K562 (cell line): ENCODE measurements around the gene ZNF438. TPM values are rescaled to one million over a fixed set of nuclear protein-coding genes. Genes with fewer than 3 reads are reported as not detected.

Experiments used
- ATAC-seq: fragments of 200-7000 bp; cut with Tn5 transposase; 3 replicates; pipeline ENCODE4 v1.9.1; 2020; ENCODE audit warnings: moderate library complexity
- BruUV-seq: library from RNA; stranded (reverse); fragments of 400-500 nt; replicated peaks from 2 replicates; lab custom pipeline; 2021; lab: Mats Ljungman, UMichigan
- CTCF ChIA-PET: fragments of 300-600 bp; formaldehyde crosslinking; extraction: SDS; loops from one replicate; lab custom pipeline; 2021; ENCODE audit warnings: low intra/inter-chr PET ratio; lab: Yijun Ruan, JAX
- POLR2A ChIA-PET: fragments of 300-600, 350-650 bp; sonication (Branson Sonifier 250); formaldehyde crosslinking; extraction: SDS; loops from one replicate; lab custom pipeline; 2021; ENCODE audit warnings: antibody characterized with exemption, inconsistent platforms; lab: Yijun Ruan, JAX
- DNase-seq, 4 experiments: peaks; one replicate each; pipeline versions ENCODE4 v3.0.0 to v3.0.0-alpha.2; 2011 to 2018; ENCODE audit warnings: low spot score in 3 of 4, mixed read lengths in 3 of 4; ENCODE audit errors: extremely low read depth in 1 of 4
- FAIRE-seq: peaks from 2 replicates; lab custom pipeline; 2011; peaks lifted over from hg19 to GRCh38; lab: Jason Lieb, UNC
- H2AFZ ChIP-seq: 2 replicates; pipeline ENCODE4 v1.6.0; 2011; ENCODE audit warnings: low read depth, low read length, control low read depth, inconsistent platforms
- H3K27ac ChIP-seq: fragments of 200-600 bp; 3 replicates; pipeline ENCODE4 v1.8.0; 2011; ENCODE audit warnings: low read depth, mild to moderate bottlenecking, control low read depth, inconsistent platforms, low read length, moderate library complexity, mixed read lengths; ENCODE audit errors: extremely low read depth
- H3K27me3 ChIP-seq, 2 experiments: fragments of 300-600 bp in 1 of 2; 2 replicates in 1 of 2; 3 replicates in 1 of 2; pipeline versions ENCODE4 v1.6.0 to v1.8.0; 2011; ENCODE audit warnings: inconsistent platforms in 2 of 2, low read length in 2 of 2, mild to moderate bottlenecking in 1 of 2, mixed read lengths in 1 of 2, moderate library complexity in 1 of 2; ENCODE audit not compliant: control insufficient read depth in 2 of 2, insufficient read depth in 2 of 2
- H3K36me3 ChIP-seq: fragments of 300-600 bp; 3 replicates; pipeline ENCODE4 v1.8.0; 2011; ENCODE audit warnings: mild to moderate bottlenecking, low read length, inconsistent platforms; ENCODE audit not compliant: control insufficient read depth, insufficient read depth
- H3K4me1 ChIP-seq, 2 experiments: fragments of 200-600 bp in 1 of 2; replicated peaks in 1 of 2; 2 replicates in 1 of 2; 3 replicates in 1 of 2; pipeline versions ENCODE4 v1.5.1 to v1.8.0; 2011; ENCODE audit warnings: inconsistent platforms in 2 of 2, low read length in 2 of 2, mild to moderate bottlenecking in 1 of 2, mixed read lengths in 1 of 2, moderate library complexity in 1 of 2; ENCODE audit not compliant: control insufficient read depth in 2 of 2, insufficient read depth in 2 of 2
- H3K4me2 ChIP-seq: 2 replicates; pipeline ENCODE4 v1.6.1; 2011; ENCODE audit warnings: low read length, control low read depth, inconsistent platforms, mixed read lengths; ENCODE audit not compliant: insufficient read depth
- H3K4me3 ChIP-seq: fragments of 200-600 bp; sonication (generic), shearing (Covaris generic); 2 replicates; pipeline ENCODE4 v1.5.1; 2016; ENCODE audit warnings: control low read depth, inconsistent platforms
- H3K79me2 ChIP-seq: fragments of 200-600 bp; 3 replicates; pipeline ENCODE4 v1.8.0; 2011; ENCODE audit warnings: low read length, inconsistent platforms; ENCODE audit not compliant: control insufficient read depth, insufficient read depth
- H3K9ac ChIP-seq, 2 experiments: 2 replicates each; pipeline versions ENCODE4 v1.6.0 to v1.6.1; 2011; ENCODE audit warnings: low read depth in 2 of 2, low read length in 2 of 2, control low read depth in 1 of 2, inconsistent platforms in 1 of 2, mild to moderate bottlenecking in 1 of 2, mixed read lengths in 1 of 2; ENCODE audit not compliant: insufficient read depth in 1 of 2
- H3K9me1 ChIP-seq: one replicate; pipeline ENCODE4 v1.6.0; 2011; ENCODE audit warnings: inconsistent platforms, mild to moderate bottlenecking, low read length, moderate library complexity; ENCODE audit not compliant: control insufficient read depth, insufficient read depth
- H3K9me3 ChIP-seq: replicated peaks from 2 replicates; pipeline ENCODE4 v1.5.1; 2011; ENCODE audit warnings: low read depth, low read length, inconsistent platforms; ENCODE audit not compliant: control insufficient read depth, insufficient read depth
- H4K20me1 ChIP-seq: replicated peaks from 2 replicates; pipeline ENCODE4 v1.6.1; 2011; ENCODE audit warnings: low read length, inconsistent platforms, mixed read lengths; ENCODE audit not compliant: control insufficient read depth, insufficient read depth
- HNRNPLL ChIP-seq: fragments of 200-400 bp; formaldehyde crosslinking; IDR thresholded peaks from 2 replicates; pipeline ENCODE4 v1.6.1; 2017; ENCODE audit warnings: low read length, low read depth, mild to moderate bottlenecking; ENCODE audit not compliant: poor library complexity, severe bottlenecking
- MIER1 ChIP-seq: fragments of 450-650 bp; IDR thresholded peaks from 2 replicates; pipeline ENCODE4 v1.6.1; 2016; ENCODE audit warnings: antibody characterized with exemption, mild to moderate bottlenecking, low read depth
- NBN ChIP-seq: fragments of 450-650 bp; IDR thresholded peaks from 2 replicates; pipeline ENCODE4 v1.6.1; 2016; ENCODE audit warnings: low read depth, mild to moderate bottlenecking
- NFYB ChIP-seq: IDR thresholded peaks from 2 replicates; pipeline ENCODE4 v1.6.1; 2011; ENCODE audit warnings: mild to moderate bottlenecking, moderate library complexity; ENCODE audit not compliant: insufficient read length; ENCODE audit errors: extremely low read depth
- POLR3A ChIP-seq: IDR thresholded peaks from 2 replicates; pipeline ENCODE4 v1.6.1; 2011; ENCODE audit warnings: borderline replicate concordance, mild to moderate bottlenecking, moderate library complexity; ENCODE audit not compliant: insufficient read length, insufficient read depth; ENCODE audit errors: extremely low read depth
- SMAD1 ChIP-seq: fragments of 150-350 bp; IDR thresholded peaks from 2 replicates; pipeline ENCODE4 v1.6.1; 2014; ENCODE audit warnings: low read length, low read depth; ENCODE audit not compliant: partially characterized antibody
- TAF15 ChIP-seq: fragments of 200-400 bp; formaldehyde crosslinking; IDR thresholded peaks from 2 replicates; pipeline ENCODE4 v1.6.1; 2017; ENCODE audit warnings: mild to moderate bottlenecking, low read depth, low read length, moderate library complexity
- ZNF146 ChIP-seq: IDR thresholded peaks from one replicate; pipeline ENCODE4 v1.6.1; 2018; ENCODE audit warnings: missing compliant biosample characterization; ENCODE audit not compliant: unreplicated experiment
- WGBS: fragments of 100-300 bp; shearing (Covaris generic); methylation state at CpG from one replicate; pipeline ENCODE4 v1.1.6; 2016; ENCODE audit warnings: low coverage, mixed read lengths; ENCODE audit not compliant: insufficient coverage; ENCODE audit errors: missing lambda C conversion rate; 5-methylcytosine and 5-hydroxymethylcytosine counted together
- in situ Hi-C: fragments of 300-500 bp; cut with MboI; formaldehyde crosslinking; loops from 4 replicates; pipeline ENCODE4 v1.15.0; 2018; ENCODE audit warnings: inconsistent platforms, mixed read lengths
- intact Hi-C: fragments of 100-400 bp; cut with micrococcal nuclease; formaldehyde crosslinking; loops from 2 replicates; pipeline ENCODE4 v1.14.2; 2022
- polyA plus RNA-seq, 8 experiments: library from polyadenylated mRNA; depleted of rRNA in 4 of 8; stranded (reverse) in 5 of 8; unstranded in 3 of 8; fragments of >200 nt; fragmentation: Nextera tagmentation in 2 of 8; fragmentation: Illumina TruSeq in 1 of 8; extraction: Ambion mirVana in 2 of 8; extraction: Trizol in 1 of 8; gene quantifications; 2 replicates each; pipeline versions ENCODE4 v1.2.1 to v1.2.3, GENCODE V29; 2011 to 2014; ENCODE audit warnings: inconsistent platforms in 1 of 8, missing spikeins in 1 of 8
- total RNA-seq, 7 experiments: library from RNA; depleted of rRNA in 6 of 7; stranded (reverse); fragments of >200 nt in 6 of 7; fragmentation: Illumina TruSeq in 2 of 7; extraction: Trizol in 2 of 7; gene quantifications; 2 replicates each; pipeline versions ENCODE4 v1.2.1 to v1.2.3, GENCODE V29; 2011 to 2021; ENCODE audit warnings: low replicate concordance in 1 of 7
- TF ChIP-seq, protein P1 (sequence below): fragments of 450-650 bp; IDR thresholded peaks from 2 replicates; pipeline ENCODE4 v1.6.1; 2016; ENCODE audit warnings: mild to moderate bottlenecking
- TF ChIP-seq, protein P2 (sequence below): fragments of 450-650 bp; conservative IDR thresholded peaks from 2 replicates; pipeline ENCODE4 v1.6.1; 2016; ENCODE audit warnings: missing genetic modification characterization, low read depth, mild to moderate bottlenecking, missing compliant biosample characterization, moderate library complexity
- TF ChIP-seq, protein P3 (sequence below), 2 experiments: IDR thresholded peaks in 1 of 2; conservative IDR thresholded peaks in 1 of 2; 2 replicates each; pipeline ENCODE4 v1.6.1; 2016; ENCODE audit warnings: low read depth in 2 of 2, mild to moderate bottlenecking in 1 of 2, missing compliant biosample characterization in 1 of 2, missing genetic modification characterization in 1 of 2, moderate library complexity in 1 of 2

The ZNF438 gene
- total and polyA plus RNA-seq, 9 of the 15 experiments (the other 6 are each of a cell fraction or from before 2014, with no cell fraction given), result 0.45 to 1.5 (median 0.91) TPM

DNA sequence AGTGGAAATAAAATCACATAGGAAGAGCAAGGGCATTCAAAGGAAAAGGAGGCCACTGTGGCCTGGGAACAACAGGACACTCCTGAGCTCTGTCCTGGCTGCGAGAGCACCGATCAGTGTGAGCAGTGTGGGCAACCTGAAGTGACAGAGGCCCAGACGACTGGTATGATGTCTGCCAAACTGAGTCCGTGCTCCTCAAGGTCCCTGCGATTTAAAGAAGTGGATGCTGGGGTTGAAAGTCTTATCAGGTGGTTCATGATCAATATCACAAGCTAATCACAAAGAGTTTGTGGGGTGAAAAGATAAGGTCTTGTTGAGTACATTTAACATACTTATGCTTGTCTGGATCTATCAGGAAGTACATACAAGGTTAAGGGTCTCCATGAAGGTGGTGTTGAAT lies 176.5 kb downstream of the ZNF438 start:
- Histone ChIP-seq H3K9ac (no peak overlapping the region), H3K27me3 (peaks cover 0 to 6% of the 10 kb centered on the region in 2 experiments; a peak in 2 of 5 replicates), H3K4me3 (no peak overlapping the region), H3K9me1 (no peaks in the 10 kb centered on the region), H3K4me1 (no peaks in the 10 kb centered on the region), H3K36me3 (no peaks in the 10 kb centered on the region), H3K9me3 (no peaks in the 10 kb centered on the region), H3K27ac (no peak overlapping the region), H3K79me2 (no peaks in the 10 kb centered on the region), H3K4me2 (no peak overlapping the region), H2AFZ (no peak overlapping the region), H4K20me1 (no peaks in the 10 kb centered on the region)
- ChIA-PET POLR2A (interaction anchor here (0.9 kb wide), 1 partner anchor 12 kb away, joined by 3 read pairs; no protein-coding TSS in a partner anchor), CTCF (no interaction called here)
- no peak for ATAC-seq
- no peak for FAIRE-seq
- in situ Hi-C loops (no loop called here), intact Hi-C loops (no loop called here)
- TF ChIP-seq NBN, result no peak
- TF ChIP-seq, protein P1, sequence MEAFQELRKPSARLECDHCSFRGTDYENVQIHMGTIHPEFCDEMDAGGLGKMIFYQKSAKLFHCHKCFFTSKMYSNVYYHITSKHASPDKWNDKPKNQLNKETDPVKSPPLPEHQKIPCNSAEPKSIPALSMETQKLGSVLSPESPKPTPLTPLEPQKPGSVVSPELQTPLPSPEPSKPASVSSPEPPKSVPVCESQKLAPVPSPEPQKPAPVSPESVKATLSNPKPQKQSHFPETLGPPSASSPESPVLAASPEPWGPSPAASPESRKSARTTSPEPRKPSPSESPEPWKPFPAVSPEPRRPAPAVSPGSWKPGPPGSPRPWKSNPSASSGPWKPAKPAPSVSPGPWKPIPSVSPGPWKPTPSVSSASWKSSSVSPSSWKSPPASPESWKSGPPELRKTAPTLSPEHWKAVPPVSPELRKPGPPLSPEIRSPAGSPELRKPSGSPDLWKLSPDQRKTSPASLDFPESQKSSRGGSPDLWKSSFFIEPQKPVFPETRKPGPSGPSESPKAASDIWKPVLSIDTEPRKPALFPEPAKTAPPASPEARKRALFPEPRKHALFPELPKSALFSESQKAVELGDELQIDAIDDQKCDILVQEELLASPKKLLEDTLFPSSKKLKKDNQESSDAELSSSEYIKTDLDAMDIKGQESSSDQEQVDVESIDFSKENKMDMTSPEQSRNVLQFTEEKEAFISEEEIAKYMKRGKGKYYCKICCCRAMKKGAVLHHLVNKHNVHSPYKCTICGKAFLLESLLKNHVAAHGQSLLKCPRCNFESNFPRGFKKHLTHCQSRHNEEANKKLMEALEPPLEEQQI, result no peak
- TF ChIP-seq POLR3A, result no peak
- TF ChIP-seq SMAD1, result no peak
- TF ChIP-seq HNRNPLL, result no peak
- TF ChIP-seq ZNF146 (CRISPR knock-in tag), result no peak
- TF ChIP-seq TAF15, result no peak
- no peak for TF ChIP-seq MIER1
- TF ChIP-seq, protein P2, sequence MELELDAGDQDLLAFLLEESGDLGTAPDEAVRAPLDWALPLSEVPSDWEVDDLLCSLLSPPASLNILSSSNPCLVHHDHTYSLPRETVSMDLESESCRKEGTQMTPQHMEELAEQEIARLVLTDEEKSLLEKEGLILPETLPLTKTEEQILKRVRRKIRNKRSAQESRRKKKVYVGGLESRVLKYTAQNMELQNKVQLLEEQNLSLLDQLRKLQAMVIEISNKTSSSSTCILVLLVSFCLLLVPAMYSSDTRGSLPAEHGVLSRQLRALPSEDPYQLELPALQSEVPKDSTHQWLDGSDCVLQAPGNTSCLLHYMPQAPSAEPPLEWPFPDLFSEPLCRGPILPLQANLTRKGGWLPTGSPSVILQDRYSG, result no peak
- no peak for TF ChIP-seq NFYB
- TF ChIP-seq, protein P3, sequence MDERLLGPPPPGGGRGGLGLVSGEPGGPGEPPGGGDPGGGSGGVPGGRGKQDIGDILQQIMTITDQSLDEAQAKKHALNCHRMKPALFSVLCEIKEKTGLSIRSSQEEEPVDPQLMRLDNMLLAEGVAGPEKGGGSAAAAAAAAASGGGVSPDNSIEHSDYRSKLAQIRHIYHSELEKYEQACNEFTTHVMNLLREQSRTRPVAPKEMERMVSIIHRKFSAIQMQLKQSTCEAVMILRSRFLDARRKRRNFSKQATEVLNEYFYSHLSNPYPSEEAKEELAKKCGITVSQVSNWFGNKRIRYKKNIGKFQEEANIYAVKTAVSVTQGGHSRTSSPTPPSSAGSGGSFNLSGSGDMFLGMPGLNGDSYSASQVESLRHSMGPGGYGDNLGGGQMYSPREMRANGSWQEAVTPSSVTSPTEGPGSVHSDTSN (CRISPR knock-in tag; IDR thresholded peaks at IDR 0.05; ENCODE audit: low read depth), result no peak
- TF ChIP-seq, protein P3 (tag; conservative IDR thresholded peaks at IDR 0.05; ENCODE audit: low read depth), result no peak
- DNase-seq, result no peak
- 1% methylated on average over 5 of the region's 5 CpGs for WGBS
- BruUV-seq, result no TSS peak
